Smooth muscle cell (in vitro differentiated cells): Measurements from ENCODE around the gene CETN1. TPM values are rescaled to one million over a fixed set of nuclear protein-coding genes. Genes with fewer than 3 reads are reported as not detected.

Experiments used
- DNase-seq: peaks from one replicate; lab custom pipeline; 2025; ENCODE audit not compliant: unreplicated experiment; lab: John Stamatoyannopoulos, UW
- H2AFZ ChIP-seq: fragments of 200-600 bp; sonication (generic); 2 replicates; pipeline ENCODE4 v1.6.0; 2016; ENCODE audit warnings: antibody characterized with exemption, low read depth, mild to moderate bottlenecking
- H3F3A ChIP-seq: fragments of 200-600 bp; sonication (generic); 2 replicates; pipeline ENCODE4 v1.6.0; 2017; ENCODE audit warnings: antibody characterized with exemption, low read depth
- H3K27ac ChIP-seq: fragments of 200-600 bp; sonication (generic); 2 replicates; pipeline ENCODE4 v1.5.1; 2016; ENCODE audit warnings: low read depth, mild to moderate bottlenecking
- H3K27me3 ChIP-seq: fragments of 200-600 bp; sonication (generic); 2 replicates; pipeline ENCODE4 v1.6.1; 2016; ENCODE audit warnings: low read depth, mild to moderate bottlenecking
- H3K36me3 ChIP-seq: fragments of 200-600 bp; sonication (generic); 2 replicates; pipeline ENCODE4 v1.5.1; 2016; ENCODE audit warnings: low read depth
- H3K4me1 ChIP-seq: fragments of 200-600 bp; sonication (generic); 2 replicates; pipeline ENCODE4 v1.5.1; 2016; ENCODE audit warnings: low read depth
- H3K4me2 ChIP-seq: fragments of 200-600 bp; sonication (generic); 2 replicates; pipeline ENCODE4 v1.6.0; 2016; ENCODE audit warnings: mild to moderate bottlenecking
- H3K4me3 ChIP-seq: fragments of 200-600 bp; sonication (generic); 2 replicates; pipeline ENCODE4 v1.5.1; 2016; ENCODE audit warnings: mild to moderate bottlenecking
- H3K79me2 ChIP-seq: fragments of 200-600 bp; sonication (generic); 2 replicates; pipeline ENCODE4 v1.6.0; 2016; ENCODE audit warnings: low read depth, mild to moderate bottlenecking
- H3K9ac ChIP-seq: fragments of 200-600 bp; sonication (generic); 2 replicates; pipeline ENCODE4 v1.6.0; 2016; ENCODE audit warnings: low read depth
- H3K9me3 ChIP-seq: fragments of 200-600 bp; sonication (generic); replicated peaks from 2 replicates; pipeline ENCODE4 v1.5.1; 2016; ENCODE audit warnings: low read depth
- H4K20me1 ChIP-seq: fragments of 200-600 bp; sonication (generic); 2 replicates; pipeline ENCODE4 v1.6.0; 2016; ENCODE audit warnings: low read depth
- CTCF ChIP-seq: fragments of 200-600 bp; sonication (generic); IDR thresholded peaks from 2 replicates; pipeline ENCODE4 v1.5.1; 2017; ENCODE audit warnings: borderline replicate concordance, mild to moderate bottlenecking, antibody characterized with exemption; ENCODE audit not compliant: insufficient read depth, poor library complexity, severe bottlenecking
- WGBS: methylation state at CpG from one replicate; pipeline ENCODE4 v1.1.7; 2016; ENCODE audit warnings: low lambda C conversion rate; 5-methylcytosine and 5-hydroxymethylcytosine counted together
- polyA plus RNA-seq: library from polyadenylated mRNA; unstranded; fragments of >200 nt; fragmentation: Nextera tagmentation; extraction: Ambion mirVana; gene quantifications from 2 replicates; pipeline ENCODE4 v1.2.1, GENCODE V29; 2016
- total RNA-seq: library from RNA; depleted of rRNA; stranded (reverse); fragments of >200 nt; gene quantifications from 2 replicates; pipeline ENCODE4 v1.2.3, GENCODE V29; 2014

CETN1 gene
- total and polyA plus RNA-seq, 2 experiments from 2014 or later: not detected

GRCh38 chr18:600107-600506, 19.9 kb downstream of the CETN1 start:
- WGBS: 89% methylated on average over 3 of the region's 3 CpGs
- Histone ChIP-seq H4K20me1 (no peaks in the 10 kb centered on the region), H3K4me1 (no peaks in the 10 kb centered on the region), H3K79me2 (no peaks in the 10 kb centered on the region), H3K27ac (no peak overlapping the region), H3K9ac (no peak overlapping the region), H3K4me3 (no peak overlapping the region), H3K4me2 (no peak overlapping the region), H3K36me3 (no peaks in the 10 kb centered on the region), H3K9me3 (no peaks in the 10 kb centered on the region), H3F3A (peaks cover 5% of the 10 kb centered on the region), H2AFZ (no peak overlapping the region), H3K27me3 (no peaks in the 10 kb centered on the region)
- TF ChIP-seq CTCF: no peak
- DNase-seq: no peak

GRCh38 chr18:604771-605170, 24.6 kb downstream of the CETN1 start:
- H4K20me1 ChIP-seq: no peaks in the 10 kb centered on the region
- no peaks in the 10 kb centered on the region for H3F3A ChIP-seq
- H3K4me3 ChIP-seq: no peak overlapping the region
- no peaks in the 10 kb centered on the region for H3K27me3 ChIP-seq
- DNase-seq: no peak
- no peak overlapping the region for H3K9ac ChIP-seq
- H2AFZ ChIP-seq: no peak overlapping the region
- 82% methylated on average over 8 of the region's 8 CpGs for WGBS
- no peaks in the 10 kb centered on the region for H3K36me3 ChIP-seq
- TF ChIP-seq CTCF: no peak
- H3K4me1 ChIP-seq: no peaks in the 10 kb centered on the region
- H3K4me2 ChIP-seq: no peak overlapping the region
- no peaks in the 10 kb centered on the region for H3K79me2 ChIP-seq
- no peaks in the 10 kb centered on the region for H3K9me3 ChIP-seq
- no peak overlapping the region for H3K27ac ChIP-seq

- WGBS: 94% methylated on average over 7 of the region's 7 CpGs
These were observed 27.8 kb downstream of the CETN1 start for GRCh38 chr18:607930-608329.

More at GRCh38 chr18:607930-608329, 27.8 kb downstream of the CETN1 start:
- no peaks in the 10 kb centered on the region for H3F3A ChIP-seq
- H3K4me1 ChIP-seq: no peaks in the 10 kb centered on the region
- no peaks in the 10 kb centered on the region for H3K27me3 ChIP-seq
- H3K79me2 ChIP-seq: no peaks in the 10 kb centered on the region
- no peak overlapping the region for H3K9ac ChIP-seq
- no peaks in the 10 kb centered on the region for H3K36me3 ChIP-seq
- no peak overlapping the region for H3K4me3 ChIP-seq
- H3K4me2 ChIP-seq: no peak overlapping the region
- TF ChIP-seq CTCF: no peak
- DNase-seq: no peak
- H4K20me1 ChIP-seq: no peaks in the 10 kb centered on the region
- no peaks in the 10 kb centered on the region for H3K9me3 ChIP-seq
- H2AFZ ChIP-seq: no peak overlapping the region
- H3K27ac ChIP-seq: no peak overlapping the region
